Skeletal muscle cell (primary cell): Measurements from ENCODE around the gene MYT1.

Experiments used
- DNase-seq: peaks from one replicate; pipeline ENCODE4 v3.0.0-alpha.2; 2010; ENCODE audit warnings: low read depth
- H3K4me3 ChIP-seq: 2 replicates; pipeline ENCODE4 v1.5.1; 2011; ENCODE audit warnings: low read depth, mild to moderate bottlenecking, control low read depth, low read length, moderate library complexity

MYT1 gene

DNA sequence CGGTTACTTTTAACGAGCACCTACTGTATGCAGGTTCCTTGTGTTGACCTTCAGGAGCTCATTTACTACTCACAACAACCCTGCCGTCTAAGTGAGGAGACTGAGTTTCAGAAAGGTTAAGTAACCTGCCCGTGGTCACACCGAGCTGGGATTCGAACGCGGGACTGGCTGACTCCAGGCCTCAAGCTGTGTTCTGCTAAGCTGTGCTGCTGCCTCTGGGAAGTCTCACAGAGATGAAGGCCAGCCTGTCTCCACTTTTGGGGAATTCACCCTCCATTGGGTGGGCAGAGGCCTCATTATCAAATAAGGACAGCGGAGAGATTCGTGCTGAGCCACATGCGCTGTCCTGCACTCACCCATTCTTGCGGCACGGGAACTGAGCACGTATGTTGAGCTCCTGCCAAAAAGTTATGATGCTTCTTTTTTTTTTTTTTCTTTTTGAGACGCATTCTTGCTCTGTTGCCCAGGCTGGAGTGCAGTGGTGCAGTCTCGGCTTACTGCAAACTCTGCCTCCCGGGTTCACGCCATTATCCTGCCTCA lies 25.9 kb upstream of the MYT1 start:
- H3K4me3 ChIP-seq: no peak overlapping the region
- no peak for DNase-seq

DNA sequence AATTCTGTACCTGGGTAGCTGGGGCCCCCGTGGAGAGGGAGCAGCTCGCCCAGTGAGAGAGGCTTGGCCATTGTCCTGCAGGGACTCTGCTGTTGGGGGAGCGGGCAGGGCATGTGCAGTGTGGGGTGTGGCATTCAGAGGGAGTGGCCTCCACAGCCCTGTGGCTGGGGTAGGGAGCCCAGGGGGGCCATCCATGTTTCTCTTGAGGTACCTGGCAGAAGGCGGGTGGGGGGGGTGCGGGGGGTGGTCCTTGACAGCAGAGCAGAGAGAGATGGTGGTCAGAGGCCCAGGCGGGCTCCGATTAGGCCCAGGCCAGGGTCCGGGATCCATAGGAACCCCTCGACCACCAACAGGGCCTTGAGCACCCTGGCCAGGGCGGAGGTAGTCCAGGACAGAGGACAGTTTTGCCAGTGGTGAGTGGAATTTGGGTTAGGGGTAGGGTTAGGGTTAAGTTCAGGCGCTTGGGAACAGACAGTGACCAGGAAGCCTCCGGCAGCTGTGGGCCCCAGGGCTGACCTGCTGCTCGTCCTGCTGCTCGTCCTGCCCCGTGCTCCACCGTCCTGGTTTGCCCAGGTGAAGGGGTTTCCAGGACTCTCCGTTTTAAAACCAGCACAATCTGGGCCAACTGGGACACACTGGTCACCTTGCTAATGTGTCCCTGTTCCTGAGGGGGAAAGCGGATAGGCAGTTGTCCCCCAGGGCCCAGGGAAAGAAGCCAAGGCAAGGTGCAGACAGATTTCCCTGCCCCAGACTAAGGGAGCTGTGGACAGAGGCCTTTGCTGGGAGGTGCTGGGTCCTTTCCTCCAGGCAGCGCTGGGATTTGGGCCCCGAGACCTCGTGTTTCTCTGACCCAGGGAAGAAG lies 24.8 kb upstream of the MYT1 start:
- no peak overlapping the region for H3K4me3 ChIP-seq
- DNase-seq: no peak

DNA sequence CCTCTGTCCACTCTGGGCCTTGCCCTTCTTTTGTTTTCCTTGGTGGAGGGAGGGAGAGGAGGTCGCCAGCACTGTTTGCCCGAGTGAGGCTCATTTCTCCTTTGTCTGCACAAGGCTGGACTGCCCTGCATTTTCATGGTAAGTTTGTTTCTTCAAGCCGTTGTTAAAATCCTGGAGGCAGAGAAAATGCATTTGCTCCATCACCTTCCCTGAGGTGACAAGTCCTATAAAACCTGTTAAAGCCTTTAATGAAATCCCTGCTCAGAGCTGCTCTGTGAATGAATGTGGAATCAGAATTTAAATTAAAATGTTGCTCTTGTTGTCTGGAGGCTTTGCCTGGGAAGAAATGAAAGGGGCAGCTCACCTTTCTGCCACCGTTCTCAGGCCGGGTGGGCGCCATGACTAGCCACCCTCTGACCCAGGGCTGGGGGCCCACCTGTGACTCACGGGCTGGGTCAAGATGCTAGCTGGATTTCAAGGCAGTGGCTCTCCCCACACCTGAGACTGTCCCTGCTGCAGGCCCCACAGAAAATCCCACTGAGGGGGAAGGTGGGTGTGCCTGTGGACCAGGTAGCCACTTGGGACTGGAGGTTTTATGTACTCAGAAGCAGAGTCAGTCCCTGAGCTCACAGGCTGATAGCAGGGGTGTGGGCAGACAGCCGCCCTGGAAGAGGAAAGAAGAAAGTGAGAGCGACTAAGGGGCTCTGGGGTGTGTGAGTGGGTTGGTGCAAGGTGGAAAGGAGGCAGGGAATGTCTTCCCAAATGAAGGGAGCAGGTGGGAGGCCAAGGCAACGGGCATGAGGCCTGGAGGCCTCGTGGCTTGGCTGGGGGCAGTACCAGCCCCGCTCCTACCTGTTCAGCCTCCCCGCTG lies 24.0 kb upstream of the MYT1 start:
- H3K4me3 ChIP-seq: no peak overlapping the region
- DNase-seq: no peak

DNA sequence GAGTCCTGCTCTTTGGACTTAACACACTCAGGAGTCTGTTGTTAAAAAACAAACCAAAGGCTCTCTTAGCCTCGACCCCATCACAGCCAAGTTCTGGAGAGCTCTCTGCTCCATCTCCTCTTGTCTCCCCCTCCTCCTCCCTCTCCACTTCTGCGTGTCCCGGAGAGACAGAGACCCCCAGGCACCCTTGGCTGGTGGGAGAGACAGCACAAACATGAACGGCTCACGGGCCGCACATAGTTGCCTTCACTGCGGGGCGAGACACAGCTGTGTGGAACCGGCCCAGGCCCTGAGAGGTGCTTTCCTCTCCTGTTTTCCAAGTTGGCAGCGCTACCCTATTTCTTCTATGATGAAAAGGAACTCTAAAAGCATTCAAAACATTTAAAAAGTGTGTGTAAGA lies 23.3 kb upstream of the MYT1 start:
- no peak overlapping the region for H3K4me3 ChIP-seq
- DNase-seq: no peak

DNA sequence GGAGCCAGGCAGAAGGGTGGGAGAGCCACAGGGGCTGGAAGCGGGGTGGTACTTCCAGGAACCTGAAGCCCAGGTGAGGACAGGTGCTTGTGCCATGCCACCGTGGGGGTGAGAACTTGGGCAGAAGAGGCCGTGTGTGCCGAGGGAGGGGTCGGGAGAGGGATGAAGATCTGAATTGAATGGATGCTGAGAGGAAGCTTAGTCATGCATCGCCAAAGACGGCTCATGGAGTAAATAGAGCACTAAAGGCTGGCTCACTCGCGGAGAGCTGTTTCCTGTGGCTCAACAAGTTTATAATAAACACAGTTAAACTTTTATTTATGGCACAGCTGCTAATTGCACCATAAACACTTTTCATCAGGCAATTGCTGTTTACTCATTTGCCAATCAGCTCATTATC lies 21.7 kb upstream of the MYT1 start:
- no peak for DNase-seq
- no peak overlapping the region for H3K4me3 ChIP-seq

DNA sequence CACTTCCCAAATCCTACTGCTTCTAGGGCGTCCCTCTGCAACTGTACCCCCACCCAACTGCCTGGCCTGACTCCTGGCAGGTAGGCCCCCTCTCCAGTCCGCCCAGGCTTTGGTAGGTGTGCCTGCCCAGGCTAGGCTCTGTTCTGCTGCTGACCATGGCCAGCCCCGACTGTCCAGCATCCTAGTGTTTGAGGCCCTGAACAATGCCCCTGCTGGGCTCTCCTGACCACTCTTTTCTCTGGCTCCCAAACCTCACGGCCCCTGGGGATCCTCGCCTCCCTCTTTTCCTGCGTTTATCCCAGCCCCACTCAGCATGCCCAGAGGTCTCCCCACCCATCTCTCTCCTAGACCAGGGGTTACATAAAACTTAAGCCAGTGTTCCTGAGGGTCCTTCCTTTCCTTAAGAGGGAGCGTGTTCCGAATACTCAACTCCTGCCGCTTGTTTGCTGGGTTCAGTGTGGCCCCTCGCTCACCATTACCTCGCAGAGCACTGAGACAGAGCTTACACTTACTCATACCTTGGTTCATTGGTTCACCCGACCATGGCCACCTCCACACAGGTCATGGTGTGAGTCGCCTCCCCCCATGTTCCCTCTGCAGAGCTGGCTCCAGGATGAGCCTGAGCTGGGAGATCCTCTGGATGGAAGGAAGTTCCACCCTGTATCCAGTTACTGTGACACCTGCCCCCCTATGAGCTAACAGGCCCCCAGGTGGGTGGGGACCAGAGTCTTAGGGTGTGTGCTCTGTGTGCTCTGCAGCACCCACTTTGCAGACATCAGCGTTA lies 21.0 kb upstream of the MYT1 start:
- no peak overlapping the region for H3K4me3 ChIP-seq
- DNase-seq: no peak

DNA sequence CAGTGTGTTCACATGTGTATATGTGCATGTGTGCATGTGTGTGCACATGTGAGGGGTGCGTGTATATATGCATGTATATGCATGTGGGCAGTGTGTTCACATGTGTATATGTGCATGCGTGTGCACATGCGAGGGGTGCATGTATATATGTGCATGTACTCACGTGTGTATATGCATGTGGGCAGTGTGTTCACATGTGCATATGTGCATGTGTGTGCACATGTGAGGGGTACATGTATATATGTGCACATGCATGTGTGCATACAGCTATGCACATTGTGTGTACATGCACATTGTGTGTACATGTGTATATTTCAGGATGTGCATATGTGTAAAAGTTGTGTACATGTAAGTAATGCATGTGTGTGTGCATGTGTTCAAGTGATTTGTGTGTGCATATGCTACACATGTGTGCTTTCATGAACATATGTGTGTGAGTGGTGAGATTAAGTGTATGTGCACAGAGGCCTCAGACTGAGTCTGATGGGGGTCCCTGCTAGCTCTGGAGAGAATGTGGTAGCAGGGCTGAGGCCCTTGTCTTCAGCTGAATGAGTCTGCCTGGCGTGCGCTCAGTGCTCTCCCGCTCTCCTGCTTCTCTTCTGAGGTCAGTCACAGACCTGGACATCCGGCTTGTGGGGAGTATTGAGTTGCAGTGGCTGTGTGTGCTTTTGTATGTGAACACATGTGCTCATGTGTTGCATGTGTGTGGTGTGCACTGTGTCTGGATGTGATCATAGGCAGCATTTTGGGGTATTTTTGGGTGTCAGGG lies 19.9 kb upstream of the MYT1 start:
- H3K4me3 ChIP-seq: no peak overlapping the region
- DNase-seq: no peak

DNA sequence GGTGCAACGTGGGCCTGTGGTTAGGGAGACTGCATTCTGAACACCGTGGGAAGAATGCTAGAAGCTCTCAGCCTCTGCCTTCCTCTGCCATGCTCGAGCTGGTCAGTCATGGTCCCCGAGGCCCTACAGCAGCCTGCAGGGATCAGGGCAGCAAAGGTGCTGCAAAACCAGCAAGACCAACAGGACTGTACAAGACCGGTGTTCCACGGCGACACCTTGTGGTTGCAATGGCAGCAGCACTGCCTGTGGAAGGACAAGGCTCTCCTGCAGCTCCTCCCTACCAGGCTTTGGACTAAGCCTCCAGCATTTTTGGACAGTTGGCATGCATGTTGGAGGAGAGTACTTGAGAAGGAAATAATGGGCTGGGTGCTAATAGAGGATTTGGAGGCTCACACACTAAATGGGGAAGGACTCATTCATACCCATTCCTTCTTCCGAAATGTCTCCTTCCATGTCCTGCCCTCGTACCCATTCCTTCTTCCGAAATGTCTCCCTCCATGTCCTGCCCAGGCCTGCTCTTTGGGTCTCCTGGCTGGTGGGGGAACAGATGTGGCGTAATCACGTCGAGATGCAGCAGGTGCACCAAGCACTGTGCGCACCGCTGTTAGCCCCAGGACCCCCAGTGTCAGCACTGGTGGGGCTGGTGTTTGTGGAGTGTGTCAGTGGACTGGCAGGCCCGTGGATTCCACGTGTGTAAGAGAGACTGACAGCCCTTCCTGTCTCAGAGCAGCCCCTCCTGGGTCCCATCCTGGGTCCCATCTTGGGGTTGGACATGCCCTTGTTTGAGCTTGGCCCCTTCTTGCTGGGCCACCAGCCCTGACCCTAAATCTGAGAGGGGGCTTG lies 18.6 kb upstream of the MYT1 start:
- DNase-seq: no peak
- no peak overlapping the region for H3K4me3 ChIP-seq

DNA sequence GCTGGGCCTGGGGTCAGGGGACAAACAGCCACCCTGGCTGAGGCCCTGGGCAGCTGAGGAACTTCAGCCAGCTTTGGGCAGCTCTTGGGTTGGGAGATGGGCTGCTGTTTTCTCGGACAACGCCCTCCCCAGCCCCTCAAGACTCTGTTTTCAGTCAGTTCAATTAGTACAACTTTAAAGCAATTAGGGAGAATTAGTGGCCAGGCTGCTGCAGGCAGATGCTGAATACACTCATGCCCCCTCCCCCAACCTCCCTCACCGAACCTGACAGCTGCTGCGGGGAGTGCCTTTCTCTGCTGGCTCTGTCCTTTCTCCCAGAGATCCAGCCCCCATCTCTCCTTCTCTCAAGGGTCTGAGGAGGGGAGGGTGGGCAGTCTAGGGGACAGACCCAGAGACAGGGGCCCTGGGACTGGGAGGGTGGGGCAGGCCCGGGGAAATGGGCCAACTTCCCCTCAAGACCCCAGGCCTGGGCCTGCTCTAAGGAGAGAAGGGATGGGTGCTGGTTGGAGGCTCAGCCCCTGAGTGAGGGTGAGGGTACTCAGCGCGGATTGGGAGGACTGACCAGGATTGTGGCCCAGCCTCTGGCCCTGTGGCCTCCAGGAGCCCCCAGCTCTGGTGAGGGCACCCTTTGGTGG lies 17.8 kb upstream of the MYT1 start:
- DNase-seq: no peak
- no peak overlapping the region for H3K4me3 ChIP-seq

DNA sequence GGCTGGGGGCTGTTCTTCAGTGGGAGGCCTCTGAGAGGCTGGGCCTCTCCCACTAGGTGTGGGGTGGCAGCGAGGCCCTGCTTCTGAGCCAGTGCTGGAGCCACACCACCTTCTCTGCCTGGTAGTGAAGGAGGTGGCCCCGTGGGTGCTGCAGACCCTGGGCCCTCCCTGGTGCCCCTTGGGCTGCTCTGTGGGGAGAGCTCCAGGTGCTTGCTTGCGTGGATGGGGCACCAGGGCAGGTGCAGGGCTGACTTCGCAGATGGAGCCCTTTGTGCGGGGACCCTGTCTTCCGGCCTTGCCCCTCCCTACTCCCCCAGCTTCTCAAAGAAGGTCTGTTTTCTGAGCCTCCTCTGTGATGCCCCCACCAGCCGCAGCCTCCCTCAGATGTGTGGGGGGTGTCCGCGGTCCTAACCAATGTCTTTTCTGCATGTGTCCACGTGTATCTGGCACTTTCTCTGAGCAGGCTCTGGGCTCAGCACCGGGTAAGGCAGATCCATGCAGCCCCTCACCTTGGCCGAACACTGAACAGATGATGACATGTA lies 17.2 kb upstream of the MYT1 start:
- H3K4me3 ChIP-seq: no peak overlapping the region
- DNase-seq: no peak

DNA sequence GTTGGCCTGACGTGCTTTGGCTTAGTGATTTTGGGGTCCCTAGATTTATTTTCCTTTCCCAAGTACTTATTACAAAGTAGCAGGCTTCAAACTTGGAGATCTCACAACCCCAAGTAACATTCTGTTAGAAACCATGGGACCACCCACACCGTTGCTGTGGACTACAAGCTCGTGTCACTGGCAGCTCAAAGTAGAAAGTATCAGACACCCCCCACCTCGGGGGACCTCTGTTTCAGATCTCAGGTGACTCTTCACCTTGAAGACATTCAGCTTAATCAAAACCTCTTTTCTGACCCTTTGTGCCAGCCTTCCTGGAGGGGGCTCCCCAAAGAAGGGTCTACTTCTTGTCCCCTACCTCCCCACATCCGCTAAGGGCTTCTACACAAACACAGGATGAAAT lies 15.7 kb upstream of the MYT1 start:
- no peak for DNase-seq

DNA sequence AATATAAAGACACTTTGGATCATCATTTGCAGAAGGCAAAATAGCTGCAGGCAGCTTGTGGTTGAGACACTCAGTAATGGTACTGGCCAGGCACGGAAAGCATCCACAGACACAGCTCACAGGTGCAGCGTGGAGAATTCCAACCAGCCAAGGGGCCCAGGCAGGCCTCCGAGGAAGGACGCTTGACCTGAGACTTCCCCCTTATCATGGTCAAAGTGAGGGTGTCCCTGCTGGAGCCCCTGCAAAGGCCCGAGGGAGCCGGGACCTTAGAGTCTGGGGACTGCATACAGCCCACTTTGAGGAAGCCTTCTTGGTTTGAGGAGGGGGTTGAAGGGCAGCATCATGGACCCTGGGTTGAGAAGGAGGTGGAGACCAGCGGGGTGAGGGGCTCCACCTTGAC lies 15.1 kb upstream of the MYT1 start:
- no peak overlapping the region for H3K4me3 ChIP-seq
- no peak for DNase-seq

More for the DNA sequence above, 15.7 kb upstream of the MYT1 start:
- H3K4me3 ChIP-seq: no peak overlapping the region

DNA sequence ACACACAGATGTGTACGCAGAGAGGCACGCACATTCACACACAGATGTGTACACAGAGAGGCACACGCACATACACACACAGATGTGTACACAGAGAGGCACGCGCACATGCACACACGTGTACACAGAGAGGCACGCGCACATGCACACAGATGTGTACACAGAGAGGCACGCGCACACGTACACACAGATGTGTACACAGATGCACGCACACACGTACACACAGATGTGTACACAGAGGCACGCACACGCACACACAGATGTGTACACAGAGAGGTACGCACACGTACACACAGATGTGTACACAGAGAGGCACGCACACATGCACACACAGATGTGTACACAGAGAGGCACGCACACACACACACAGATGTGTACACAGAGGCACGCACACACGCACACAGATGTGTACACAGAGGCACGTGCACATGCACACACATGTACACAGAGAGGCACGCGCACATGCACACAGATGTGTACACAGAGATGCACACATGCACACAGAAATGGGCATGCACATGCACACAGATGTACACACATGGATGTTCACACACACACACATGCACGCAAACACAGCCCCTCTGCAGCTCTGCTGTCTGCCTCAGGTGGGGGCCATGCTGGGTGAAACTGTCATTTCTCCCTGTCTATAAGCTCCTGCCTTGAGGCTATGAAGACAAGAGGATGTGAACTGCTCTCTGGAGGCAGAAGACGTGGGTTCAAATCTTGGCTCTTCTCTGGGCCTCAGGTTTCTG lies 14.3 kb upstream of the MYT1 start:
- no peak overlapping the region for H3K4me3 ChIP-seq
- DNase-seq: no peak

DNA sequence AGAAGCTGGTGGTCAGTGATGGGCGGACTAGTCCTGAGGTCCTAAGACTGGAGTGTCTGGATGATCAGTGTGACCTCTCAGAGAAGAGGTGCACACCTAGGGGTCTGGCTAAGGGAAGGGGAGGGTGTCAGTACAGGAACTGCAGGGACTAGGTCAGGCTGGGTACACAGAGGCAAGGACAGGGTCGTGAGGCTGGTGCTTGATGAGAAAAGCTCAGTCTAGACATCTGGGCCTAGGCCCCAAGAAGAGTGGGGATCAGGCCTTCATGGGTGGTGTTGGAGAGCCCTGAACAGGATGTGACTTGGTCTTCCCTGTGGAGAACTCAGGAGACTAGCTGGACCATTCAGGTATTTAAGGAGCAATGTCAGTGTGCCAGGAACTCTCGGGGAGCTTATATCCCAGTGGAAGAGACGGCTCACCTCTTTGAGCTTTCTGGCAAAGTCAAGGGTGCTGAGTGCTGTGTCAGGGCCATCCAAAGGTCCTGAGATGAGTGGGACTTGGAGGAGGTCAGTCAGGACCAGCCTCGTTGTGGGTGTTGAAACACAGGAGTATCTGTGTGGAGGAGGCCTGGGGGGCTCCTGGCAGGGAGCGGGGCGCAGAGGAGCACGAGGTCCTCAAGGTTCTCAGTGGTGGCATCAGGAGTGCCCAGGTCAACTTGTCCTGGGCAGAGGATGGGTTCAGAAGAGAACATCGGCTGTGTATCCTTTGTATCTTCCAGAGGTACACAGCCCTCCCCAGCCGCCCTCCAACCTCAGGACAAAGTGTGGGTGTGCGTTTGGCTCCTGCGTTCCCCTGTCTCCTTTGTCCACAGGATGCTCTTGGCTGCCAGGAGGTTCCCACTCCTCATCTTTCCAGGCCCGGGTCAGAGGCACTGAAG lies 13.3 kb upstream of the MYT1 start:
- H3K4me3 ChIP-seq: no peak overlapping the region
- no peak for DNase-seq

DNA sequence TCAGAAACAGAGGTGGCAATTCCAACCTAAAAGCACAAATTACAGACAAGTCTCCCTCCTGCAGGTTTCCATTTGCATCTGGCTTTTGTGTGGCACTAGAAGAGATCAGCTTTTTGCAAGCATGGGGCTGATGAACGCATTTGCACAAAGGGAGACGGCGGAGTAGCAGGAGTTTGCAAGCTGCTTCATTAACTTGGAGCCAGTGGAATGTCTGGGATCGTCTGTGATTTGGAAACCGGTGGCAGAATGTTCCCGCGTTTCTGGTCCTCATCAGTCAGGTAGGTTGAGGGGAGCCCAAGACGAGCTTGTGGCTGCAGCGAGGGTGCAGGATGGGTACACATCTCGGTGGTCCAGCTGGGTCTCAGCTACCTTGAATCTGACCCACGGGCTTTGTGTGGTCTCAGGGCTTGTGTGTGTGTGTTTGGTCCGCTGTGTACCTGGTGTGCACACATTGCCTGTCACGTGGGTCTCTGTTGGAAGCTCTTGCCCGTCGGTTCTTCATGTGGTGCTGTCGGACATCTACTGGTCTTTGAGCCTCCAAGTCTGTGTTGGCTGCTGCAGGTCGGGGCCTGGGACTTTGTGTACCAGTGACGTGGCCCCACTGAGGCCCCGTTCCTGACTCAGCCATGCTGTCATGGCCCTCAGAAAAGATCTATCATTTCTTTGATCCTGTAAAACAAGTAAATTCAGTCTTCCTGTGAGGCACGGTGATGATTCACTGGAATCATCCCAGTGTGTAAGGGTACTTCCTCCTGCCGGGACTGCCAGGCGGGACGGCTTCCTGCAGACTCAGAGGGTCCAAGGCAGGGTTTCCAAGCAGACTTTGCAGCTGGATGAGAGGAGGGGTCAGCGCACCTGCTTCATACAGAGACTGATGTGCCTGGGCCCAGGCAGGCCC lies 12.4 kb upstream of the MYT1 start:
- DNase-seq: no peak
- H3K4me3 ChIP-seq: no peak overlapping the region
